GM08714 (cell line): ENCODE data around the gene TSPO.

Experiments used
- H3K4me3 ChIP-seq: fragments of 200-500 bp; sonication (Bioruptor generic); 2 replicates; pipeline ENCODE4 v1.5.1; 2014; ENCODE audit warnings: mild to moderate bottlenecking, low read length, inconsistent platforms
- ZNF274 ChIP-seq: IDR thresholded peaks from 2 replicates; pipeline ENCODE4 v1.6.1; 2012; ENCODE audit warnings: mild to moderate bottlenecking, low read depth, low read length

Gene TSPO

GRCh38 chr22:43162412-43163150 lies 11.2 kb downstream of the TSPO start:
- TF ChIP-seq ZNF274: no peak
- no peak overlapping the region for H3K4me3 ChIP-seq

GRCh38 chr22:43163241-43163795 lies 12.0 kb downstream of the TSPO start:
- no peak overlapping the region for H3K4me3 ChIP-seq
- no peak for TF ChIP-seq ZNF274

GRCh38 chr22:43164636-43165035 lies 13.3 kb downstream of the TSPO start:
- no peak for TF ChIP-seq ZNF274
- no peak overlapping the region for H3K4me3 ChIP-seq

GRCh38 chr22:43166132-43166930 lies 15.0 kb downstream of the TSPO start:
- no peak overlapping the region for H3K4me3 ChIP-seq
- no peak for TF ChIP-seq ZNF274

- H3K4me3 ChIP-seq: no peak overlapping the region
- no peak for TF ChIP-seq ZNF274
Observed at GRCh38 chr22:43167001-43167589, 15.7 kb downstream of the TSPO start.

- TF ChIP-seq ZNF274: no peak
- H3K4me3 ChIP-seq: no peak overlapping the region
Observed at GRCh38 chr22:43168471-43169309, 17.3 kb downstream of the TSPO start.

- no peak overlapping the region for H3K4me3 ChIP-seq
- TF ChIP-seq ZNF274: no peak
Observed at GRCh38 chr22:43169310-43170130, 18.2 kb downstream of the TSPO start.

GRCh38 chr22:43170131-43170480 lies 18.7 kb downstream of the TSPO start:
- TF ChIP-seq ZNF274: no peak
- no peak overlapping the region for H3K4me3 ChIP-seq

GRCh38 chr22:43171019-43171491 lies 19.7 kb downstream of the TSPO start:
- no peak for TF ChIP-seq ZNF274
- no peak overlapping the region for H3K4me3 ChIP-seq

- TF ChIP-seq ZNF274: no peak
- no peak overlapping the region for H3K4me3 ChIP-seq
Observed at GRCh38 chr22:43171607-43172006, 20.2 kb downstream of the TSPO start.

GRCh38 chr22:43172191-43172590 lies 20.8 kb downstream of the TSPO start:
- H3K4me3 ChIP-seq: no peak overlapping the region
- TF ChIP-seq ZNF274: no peak

GRCh38 chr22:43173566-43173965 lies 22.2 kb downstream of the TSPO start:
- TF ChIP-seq ZNF274: no peak

More at GRCh38 chr22:43173566-43173965, 22.2 kb downstream of the TSPO start:
- H3K4me3 ChIP-seq: no peak overlapping the region
